ENCODE measurements around the gene CYB5D1. TPM values are rescaled to one million over a fixed set of nuclear protein-coding genes. Genes with fewer than 3 reads are reported as not detected.

CYB5D1 gene
- total RNA-seq, 4 donors from 2014 or later, result 3.8 to 9.3 (median 7.5) TPM

GRCh38 chr17:7883781-7884386 is 26.1 kb downstream of the CYB5D1 start:
- 0 to 2% methylated on average over 3 of the region's 3 CpGs for WGBS, 2 donors
- Histone ChIP-seq H3K36me3 (peaks cover 0 to 32% (median 0%) of the 10 kb centered on the region in 3 donors), H3K27me3 (no peaks in the 10 kb centered on the region), H3K9me3 (no peaks in the 10 kb centered on the region), H3K4me3 (peak overlapping the region; percentile 85 to 97 (median 89)), H3K27ac (peak overlapping the region; percentile 54 to 99 (median 98)), H3K4me1 (peaks cover 37 to 79% (median 47%) of the 10 kb centered on the region in 3 donors)
- TF ChIP-seq POLR2A (IDR thresholded peaks at IDR 0.05), result no peak
- TF ChIP-seq, protein P1, sequence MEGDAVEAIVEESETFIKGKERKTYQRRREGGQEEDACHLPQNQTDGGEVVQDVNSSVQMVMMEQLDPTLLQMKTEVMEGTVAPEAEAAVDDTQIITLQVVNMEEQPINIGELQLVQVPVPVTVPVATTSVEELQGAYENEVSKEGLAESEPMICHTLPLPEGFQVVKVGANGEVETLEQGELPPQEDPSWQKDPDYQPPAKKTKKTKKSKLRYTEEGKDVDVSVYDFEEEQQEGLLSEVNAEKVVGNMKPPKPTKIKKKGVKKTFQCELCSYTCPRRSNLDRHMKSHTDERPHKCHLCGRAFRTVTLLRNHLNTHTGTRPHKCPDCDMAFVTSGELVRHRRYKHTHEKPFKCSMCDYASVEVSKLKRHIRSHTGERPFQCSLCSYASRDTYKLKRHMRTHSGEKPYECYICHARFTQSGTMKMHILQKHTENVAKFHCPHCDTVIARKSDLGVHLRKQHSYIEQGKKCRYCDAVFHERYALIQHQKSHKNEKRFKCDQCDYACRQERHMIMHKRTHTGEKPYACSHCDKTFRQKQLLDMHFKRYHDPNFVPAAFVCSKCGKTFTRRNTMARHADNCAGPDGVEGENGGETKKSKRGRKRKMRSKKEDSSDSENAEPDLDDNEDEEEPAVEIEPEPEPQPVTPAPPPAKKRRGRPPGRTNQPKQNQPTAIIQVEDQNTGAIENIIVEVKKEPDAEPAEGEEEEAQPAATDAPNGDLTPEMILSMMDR (IDR thresholded peaks at IDR 0.05), result no peak
- intact Hi-C loops (cut with DNase I), result no loop called here
- DNase-seq, result no peak

DNA sequence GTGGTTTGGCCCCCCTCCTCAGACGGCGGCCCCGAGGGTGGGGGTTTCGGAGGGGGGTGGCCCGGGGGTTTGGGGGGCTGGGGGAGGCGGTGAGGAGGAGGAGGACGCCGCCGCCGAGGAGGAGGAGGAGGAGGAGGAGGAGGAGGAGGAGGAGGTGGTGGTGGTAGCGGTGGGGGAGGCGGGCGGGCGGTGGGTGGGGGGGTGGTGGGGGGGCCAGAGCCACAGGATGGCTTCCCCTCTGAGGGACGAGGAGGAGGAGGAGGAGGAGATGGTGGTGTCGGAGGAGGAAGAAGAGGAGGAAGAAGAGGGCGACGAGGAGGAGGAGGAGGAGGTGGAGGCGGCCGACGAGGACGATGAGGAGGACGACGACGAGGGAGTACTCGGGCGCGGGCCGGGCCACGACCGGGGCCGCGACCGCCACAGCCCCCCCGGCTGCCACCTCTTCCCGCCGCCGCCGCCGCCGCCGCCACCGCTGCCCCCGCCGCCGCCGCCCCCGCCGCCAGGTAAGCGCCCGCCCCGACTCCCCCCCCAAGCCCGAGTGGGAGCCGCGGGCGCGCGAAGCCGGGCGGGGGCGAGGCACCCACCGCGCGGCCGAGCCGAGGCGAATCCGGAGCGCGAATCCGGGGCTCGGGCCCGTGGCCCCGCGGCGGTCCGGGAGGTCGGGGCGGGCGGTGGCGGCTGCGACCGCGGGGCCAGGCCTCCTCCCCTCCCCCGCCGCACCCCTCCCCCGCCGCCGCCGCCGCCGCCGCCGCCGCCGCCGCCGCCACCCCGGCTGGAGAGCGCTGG is 27.0 kb downstream of the CYB5D1 start:
- Histone ChIP-seq H3K27ac (peak overlapping the region; percentile 98 to 99 (median 98)), H3K36me3 (peaks cover 0 to 24% (median 0%) of the 10 kb centered on the region in 3 donors), H3K27me3 (no peaks in the 10 kb centered on the region), H3K9me3 (no peaks in the 10 kb centered on the region), H3K4me1 (peaks cover 46 to 88% (median 56%) of the 10 kb centered on the region in 3 donors), H3K4me3 (peak overlapping the region; percentile 85 to 97 (median 89))
- intact Hi-C loops (cut with DNase I), result no loop called here
- TF ChIP-seq, protein P1 (IDR thresholded peaks at IDR 0.05), result no peak
- no peak for TF ChIP-seq POLR2A (IDR thresholded peaks at IDR 0.05)
- no peak for DNase-seq
- 0 to 1% methylated on average over 11 to 19 of the region's 100 CpGs for WGBS, 2 donors

GRCh38 chr17:7885367-7886226 is 27.8 kb downstream of the CYB5D1 start:
- Histone ChIP-seq H3K27me3 (no peaks in the 10 kb centered on the region), H3K27ac (peak overlapping the region; percentile 98 to 99 (median 98)), H3K36me3 (peaks cover 0 to 24% (median under 1%) of the 10 kb centered on the region in 3 donors), H3K9me3 (no peaks in the 10 kb centered on the region), H3K4me1 (peaks cover 50 to 91% (median 59%) of the 10 kb centered on the region in 3 donors), H3K4me3 (peak overlapping the region; percentile 85 to 97 (median 89))
- intact Hi-C loops (cut with DNase I), result no loop called here
- no peak for TF ChIP-seq POLR2A (IDR thresholded peaks at IDR 0.05)
- TF ChIP-seq, protein P1 (IDR thresholded peaks at IDR 0.05), result no peak
- 0% methylated on average over 2 to 6 of the region's 64 CpGs for WGBS, 2 donors
- DNase-seq, result no peak

DNA sequence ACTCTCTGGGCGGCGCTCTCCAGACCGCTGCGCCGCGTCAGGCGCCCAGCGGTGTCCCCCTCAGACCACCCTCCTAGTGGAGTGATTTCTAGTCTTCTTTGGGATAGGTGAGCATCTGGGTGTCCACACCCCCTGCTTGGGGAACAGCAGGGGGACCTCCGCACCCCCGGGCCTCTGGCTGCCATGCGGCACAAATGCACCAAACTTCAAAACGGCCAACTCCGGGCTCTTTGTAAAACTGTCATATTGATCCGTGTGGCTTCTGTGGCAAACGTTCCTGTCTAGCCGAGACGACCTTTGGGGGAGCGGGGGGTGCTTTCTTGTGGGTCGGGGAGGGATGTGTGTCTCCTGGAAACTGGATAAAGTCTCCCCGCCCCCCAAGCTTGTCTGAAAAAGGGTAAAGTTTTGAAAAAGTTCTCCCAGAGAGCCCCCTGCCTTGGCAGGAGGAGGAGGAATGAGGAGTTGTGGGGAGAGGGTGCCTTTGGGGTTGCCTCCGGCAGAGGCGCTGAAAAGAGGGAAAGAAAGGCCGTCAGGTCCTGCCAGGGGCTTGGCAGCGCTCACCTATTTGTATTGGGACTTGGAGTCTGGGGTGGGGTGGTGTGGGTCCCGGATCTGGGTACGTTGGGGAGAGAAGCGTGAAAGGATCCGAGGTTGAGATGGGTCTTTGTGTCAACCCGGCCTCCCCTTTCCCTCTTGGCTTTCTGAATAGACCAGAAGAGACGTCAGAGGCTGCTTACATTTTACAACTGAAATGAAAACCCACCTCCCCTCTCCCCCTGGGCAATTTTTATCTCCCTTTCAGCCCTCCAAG is 28.6 kb downstream of the CYB5D1 start:
- Histone ChIP-seq H3K4me3 (peak overlapping the region; percentile 85 to 97 (median 89)), H3K36me3 (peaks cover 8 to 24% (median 9%) of the 10 kb centered on the region in 3 donors), H3K9me3 (no peaks in the 10 kb centered on the region), H3K4me1 (peaks cover 47 to 86% (median 59%) of the 10 kb centered on the region in 3 donors), H3K27ac (peak overlapping the region; percentile 98 to 99 (median 98)), H3K27me3 (no peaks in the 10 kb centered on the region)
- TF ChIP-seq, protein P1 (IDR thresholded peaks at IDR 0.05), result no peak
- no peak for TF ChIP-seq POLR2A (IDR thresholded peaks at IDR 0.05)
- intact Hi-C loops (cut with DNase I), result no loop called here
- 0 to 2% methylated on average over 10 to 19 of the region's 30 CpGs for WGBS, 2 donors
- DNase-seq, result no peak
